Liver (tissue), 9 donors: ENCODE data around the gene RRP1. TPM values are rescaled to one million over a fixed set of nuclear protein-coding genes. Genes with fewer than 3 reads are reported as not detected.
A peak's percentile ranks its signal among the peaks of the same experiment; 100 is the strongest.

Experiments
- DNase-seq: peaks from one replicate; pipeline ENCODE4 v3.0.0-alpha.2; 2017; ENCODE audit warnings: low spot score
- H3K27ac ChIP-seq, 2 donors: one replicate each; pipeline ENCODE4 v1.7.0; 2013; ENCODE audit warnings: inconsistent platforms in 2 of 2, low read length in 2 of 2, control low read depth in 1 of 2, low read depth in 1 of 2, mild to moderate bottlenecking in 1 of 2
- H3K27me3 ChIP-seq, 4 donors: one replicate each; pipeline versions ENCODE4 v1.6.1 to v1.7.0; 2013; ENCODE audit warnings: low read length in 3 of 4, inconsistent platforms in 1 of 4, mild to moderate bottlenecking in 1 of 4, moderate library complexity in 1 of 4; ENCODE audit not compliant: control insufficient read depth in 4 of 4, insufficient read depth in 4 of 4
- H3K36me3 ChIP-seq, 4 donors: one replicate each; pipeline versions ENCODE4 v1.6.1 to v1.7.0; 2013; ENCODE audit warnings: low read length in 3 of 4, mild to moderate bottlenecking in 3 of 4, low read depth in 1 of 4, moderate library complexity in 1 of 4; ENCODE audit not compliant: control insufficient read depth in 4 of 4, insufficient read depth in 3 of 4
- H3K4me1 ChIP-seq, 4 donors: one replicate each; pipeline versions ENCODE4 v1.6.1 to v1.7.0; 2013; ENCODE audit warnings: low read length in 3 of 4, mild to moderate bottlenecking in 3 of 4, moderate library complexity in 1 of 4; ENCODE audit not compliant: control insufficient read depth in 4 of 4, insufficient read depth in 4 of 4
- H3K4me3 ChIP-seq, 3 donors: one replicate each; pipeline versions ENCODE4 v1.6.1 to v1.7.0; 2013; ENCODE audit warnings: low read length in 3 of 3, control low read depth in 1 of 3, low read depth in 1 of 3, mild to moderate bottlenecking in 1 of 3
- H3K9ac ChIP-seq, 2 donors: one replicate each; pipeline ENCODE4 v1.7.0; 2013; ENCODE audit warnings: low read length in 2 of 2, mild to moderate bottlenecking in 2 of 2, moderate library complexity in 2 of 2, control low read depth in 1 of 2, low read depth in 1 of 2
- H3K9me3 ChIP-seq, 4 donors: one replicate each; pipeline versions ENCODE4 v1.6.1 to v1.7.0; 2013; ENCODE audit warnings: low read length in 3 of 4; ENCODE audit not compliant: control insufficient read depth in 4 of 4
- FOXA2 ChIP-seq: IDR thresholded peaks from 2 replicates; pipeline ENCODE4 v1.6.1; 2016; ENCODE audit warnings: antibody characterized with exemption
- GABPA ChIP-seq, 2 donors: IDR thresholded peaks in 1 of 2; conservative IDR thresholded peaks in 1 of 2; 2 replicates each; pipeline ENCODE4 v1.6.1; 2016; ENCODE audit warnings: antibody characterized with exemption in 2 of 2, mild to moderate bottlenecking in 1 of 2, moderate library complexity in 1 of 2
- HNF4A ChIP-seq, 2 donors: conservative IDR thresholded peaks; 2 replicates each; pipeline ENCODE4 v1.6.1; 2016; ENCODE audit warnings: antibody characterized with exemption in 2 of 2, mild to moderate bottlenecking in 2 of 2
- JUND ChIP-seq, 2 donors: IDR thresholded peaks; 2 replicates each; pipeline ENCODE4 v1.6.1; 2016; ENCODE audit warnings: antibody characterized with exemption in 2 of 2
- NR2F2 ChIP-seq: IDR thresholded peaks from 2 replicates; pipeline ENCODE4 v1.6.1; 2016; ENCODE audit warnings: antibody characterized with exemption
- RXRA ChIP-seq, 2 donors: IDR thresholded peaks; 2 replicates each; pipeline ENCODE4 v1.6.1; 2017 to 2018; ENCODE audit warnings: antibody characterized with exemption in 2 of 2, mild to moderate bottlenecking in 1 of 2
- WGBS: extraction: QIAGEN DNeasy Blood & Tissue Kit; methylation state at CpG from one replicate; pipeline ENCODE4 v1.1.7; 2013; 5-methylcytosine and 5-hydroxymethylcytosine counted together
- polyA plus RNA-seq, 2 donors: library from polyadenylated mRNA; stranded (reverse) in 1 of 2; unstranded in 1 of 2; fragments of 200-250 nt in 1 of 2; fragments of >200 nt in 1 of 2; fragmentation: Nextera tagmentation in 1 of 2; extraction: Ambion mirVana in 1 of 2; gene quantifications; one replicate each; pipeline versions ENCODE4 v1.2.1 to v1.2.3, GENCODE V29; 2013 to 2015
- total RNA-seq, 2 donors: library from RNA; depleted of rRNA; stranded (reverse); fragments of >200 nt; gene quantifications; one replicate each; pipeline ENCODE4 v1.2.3, GENCODE V29; 2014
- TF ChIP-seq, protein P1 (sequence below): IDR thresholded peaks from 2 replicates; pipeline ENCODE4 v1.6.1; 2016; ENCODE audit warnings: antibody characterized with exemption, mild to moderate bottlenecking
- TF ChIP-seq, protein P2 (sequence below): fragments of 150-350 bp; IDR thresholded peaks from 2 replicates; pipeline ENCODE4 v1.5.1; 2017; ENCODE audit warnings: improper control_type of control experiment, low read depth, low read length; ENCODE audit not compliant: missing input control
- TF ChIP-seq, protein P3 (sequence below): IDR thresholded peaks from 2 replicates; pipeline ENCODE4 v1.6.1; 2016; ENCODE audit warnings: antibody characterized with exemption
- TF ChIP-seq, protein P4 (sequence below): IDR thresholded peaks from 2 replicates; pipeline ENCODE4 v1.6.1; 2016; ENCODE audit warnings: antibody characterized with exemption
- donor health status: healthy.
- donor health status: healthy.
- donor health status: healthy.
- donor health status: healthy.
- donor health status: healthy.

The RRP1 gene
- total and polyA plus RNA-seq, 4 donors = 5.4 to 15.0 (median 7.7) TPM

DNA sequence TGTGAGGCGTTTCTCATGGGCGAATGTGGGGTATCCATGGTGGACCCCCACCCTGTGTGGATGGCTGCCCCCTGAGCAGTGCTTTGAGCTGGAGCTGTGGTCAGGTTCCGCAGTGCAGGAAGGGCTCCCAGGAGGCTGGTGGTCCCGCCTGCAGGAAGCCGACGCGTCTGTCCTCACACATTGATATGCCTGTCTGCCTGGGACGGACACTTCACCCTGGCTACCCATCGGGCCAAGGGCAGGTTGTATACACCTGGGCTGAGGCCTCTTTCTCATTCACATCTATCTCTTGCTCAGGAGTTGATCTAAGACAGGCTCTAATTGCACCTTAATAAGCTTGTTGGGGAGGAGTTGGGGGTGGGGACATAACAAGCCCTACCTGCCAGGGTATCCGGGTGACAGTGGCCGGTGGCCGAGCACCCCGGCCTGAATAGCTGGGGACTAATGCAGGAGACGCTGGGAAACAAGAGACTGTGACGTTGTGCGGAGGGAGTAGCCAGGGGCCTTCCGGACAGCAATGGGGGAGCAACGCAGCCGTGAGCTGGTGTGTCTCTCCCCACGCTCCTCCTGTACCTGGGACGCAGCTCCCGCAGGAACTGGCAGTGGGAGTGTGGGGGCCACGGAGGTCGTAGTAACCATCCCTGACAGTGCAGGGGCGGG lies 48.8 kb upstream of the RRP1 start:
- H3K4me3 ChIP-seq = no peak overlapping the region
- no peaks in the 10 kb centered on the region for H3K9me3 ChIP-seq
- peaks cover 7 to 22% (median 17%) of the 10 kb centered on the region in 4 donors for H3K4me1 ChIP-seq
- TF ChIP-seq, protein P1, sequence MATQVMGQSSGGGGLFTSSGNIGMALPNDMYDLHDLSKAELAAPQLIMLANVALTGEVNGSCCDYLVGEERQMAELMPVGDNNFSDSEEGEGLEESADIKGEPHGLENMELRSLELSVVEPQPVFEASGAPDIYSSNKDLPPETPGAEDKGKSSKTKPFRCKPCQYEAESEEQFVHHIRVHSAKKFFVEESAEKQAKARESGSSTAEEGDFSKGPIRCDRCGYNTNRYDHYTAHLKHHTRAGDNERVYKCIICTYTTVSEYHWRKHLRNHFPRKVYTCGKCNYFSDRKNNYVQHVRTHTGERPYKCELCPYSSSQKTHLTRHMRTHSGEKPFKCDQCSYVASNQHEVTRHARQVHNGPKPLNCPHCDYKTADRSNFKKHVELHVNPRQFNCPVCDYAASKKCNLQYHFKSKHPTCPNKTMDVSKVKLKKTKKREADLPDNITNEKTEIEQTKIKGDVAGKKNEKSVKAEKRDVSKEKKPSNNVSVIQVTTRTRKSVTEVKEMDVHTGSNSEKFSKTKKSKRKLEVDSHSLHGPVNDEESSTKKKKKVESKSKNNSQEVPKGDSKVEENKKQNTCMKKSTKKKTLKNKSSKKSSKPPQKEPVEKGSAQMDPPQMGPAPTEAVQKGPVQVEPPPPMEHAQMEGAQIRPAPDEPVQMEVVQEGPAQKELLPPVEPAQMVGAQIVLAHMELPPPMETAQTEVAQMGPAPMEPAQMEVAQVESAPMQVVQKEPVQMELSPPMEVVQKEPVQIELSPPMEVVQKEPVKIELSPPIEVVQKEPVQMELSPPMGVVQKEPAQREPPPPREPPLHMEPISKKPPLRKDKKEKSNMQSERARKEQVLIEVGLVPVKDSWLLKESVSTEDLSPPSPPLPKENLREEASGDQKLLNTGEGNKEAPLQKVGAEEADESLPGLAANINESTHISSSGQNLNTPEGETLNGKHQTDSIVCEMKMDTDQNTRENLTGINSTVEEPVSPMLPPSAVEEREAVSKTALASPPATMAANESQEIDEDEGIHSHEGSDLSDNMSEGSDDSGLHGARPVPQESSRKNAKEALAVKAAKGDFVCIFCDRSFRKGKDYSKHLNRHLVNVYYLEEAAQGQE = no peak
- TF ChIP-seq GABPA (IDR thresholded peaks at IDR 0.05 in 1 of 2, conservative IDR thresholded peaks at IDR 0.05 in 1 of 2) (no peak), JUND (IDR thresholded peaks at IDR 0.05) (no peak), FOXA2 (no peak), HNF4A (conservative IDR thresholded peaks at IDR 0.05) (no peak), RXRA (IDR thresholded peaks at IDR 0.05) (no peak), NR2F2 (no peak)
- TF ChIP-seq, protein P2, sequence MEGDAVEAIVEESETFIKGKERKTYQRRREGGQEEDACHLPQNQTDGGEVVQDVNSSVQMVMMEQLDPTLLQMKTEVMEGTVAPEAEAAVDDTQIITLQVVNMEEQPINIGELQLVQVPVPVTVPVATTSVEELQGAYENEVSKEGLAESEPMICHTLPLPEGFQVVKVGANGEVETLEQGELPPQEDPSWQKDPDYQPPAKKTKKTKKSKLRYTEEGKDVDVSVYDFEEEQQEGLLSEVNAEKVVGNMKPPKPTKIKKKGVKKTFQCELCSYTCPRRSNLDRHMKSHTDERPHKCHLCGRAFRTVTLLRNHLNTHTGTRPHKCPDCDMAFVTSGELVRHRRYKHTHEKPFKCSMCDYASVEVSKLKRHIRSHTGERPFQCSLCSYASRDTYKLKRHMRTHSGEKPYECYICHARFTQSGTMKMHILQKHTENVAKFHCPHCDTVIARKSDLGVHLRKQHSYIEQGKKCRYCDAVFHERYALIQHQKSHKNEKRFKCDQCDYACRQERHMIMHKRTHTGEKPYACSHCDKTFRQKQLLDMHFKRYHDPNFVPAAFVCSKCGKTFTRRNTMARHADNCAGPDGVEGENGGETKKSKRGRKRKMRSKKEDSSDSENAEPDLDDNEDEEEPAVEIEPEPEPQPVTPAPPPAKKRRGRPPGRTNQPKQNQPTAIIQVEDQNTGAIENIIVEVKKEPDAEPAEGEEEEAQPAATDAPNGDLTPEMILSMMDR = no peak
- TF ChIP-seq, protein P3, sequence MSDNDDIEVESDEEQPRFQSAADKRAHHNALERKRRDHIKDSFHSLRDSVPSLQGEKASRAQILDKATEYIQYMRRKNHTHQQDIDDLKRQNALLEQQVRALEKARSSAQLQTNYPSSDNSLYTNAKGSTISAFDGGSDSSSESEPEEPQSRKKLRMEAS = no peak
- TF ChIP-seq, protein P4, sequence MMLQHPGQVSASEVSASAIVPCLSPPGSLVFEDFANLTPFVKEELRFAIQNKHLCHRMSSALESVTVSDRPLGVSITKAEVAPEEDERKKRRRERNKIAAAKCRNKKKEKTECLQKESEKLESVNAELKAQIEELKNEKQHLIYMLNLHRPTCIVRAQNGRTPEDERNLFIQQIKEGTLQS = no peak
- no peak for DNase-seq
- H3K27ac ChIP-seq = peak overlapping the region; percentile 54 to 75
- H3K9ac ChIP-seq = no peak overlapping the region
- no peaks in the 10 kb centered on the region for H3K27me3 ChIP-seq
- WGBS = 46% methylated on average over 25 of the region's 25 CpGs
- H3K36me3 ChIP-seq = peaks cover 0 to 19% (median 13%) of the 10 kb centered on the region in 4 donors

DNA sequence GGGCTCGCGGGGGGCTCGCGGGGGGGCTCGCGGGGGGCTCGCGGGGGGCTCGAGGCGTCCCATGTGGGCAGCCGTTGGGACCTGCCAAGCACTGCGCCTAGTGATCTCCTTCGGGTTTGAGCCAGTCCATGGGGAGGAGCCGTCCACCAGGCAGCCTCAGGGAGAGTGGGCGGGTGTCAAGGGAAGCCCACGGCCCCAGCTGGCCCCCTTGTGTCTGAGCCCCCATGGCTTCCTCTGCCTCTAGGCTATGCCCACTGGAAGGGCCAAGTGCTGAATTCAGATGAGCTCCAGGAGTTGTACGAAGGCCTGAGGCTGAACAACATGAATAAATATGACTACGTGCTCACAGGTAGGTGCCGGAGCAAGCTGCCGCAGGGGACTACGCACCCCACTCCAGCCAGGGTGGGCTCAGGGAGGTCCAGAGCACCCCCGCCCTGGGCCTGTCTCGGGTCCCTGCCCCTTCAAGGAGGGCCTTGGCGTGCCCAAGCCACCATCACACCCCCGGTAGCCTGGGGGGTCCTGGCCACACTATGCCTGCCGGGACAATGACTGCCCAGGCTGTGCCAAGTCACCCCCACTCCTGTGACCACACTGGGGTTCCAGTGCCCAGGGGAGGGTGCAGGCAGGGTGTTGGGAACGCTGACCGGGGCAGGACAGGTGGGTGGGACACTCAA lies 47.8 kb upstream of the RRP1 start:
- WGBS = 77% methylated on average over 24 of the region's 28 CpGs
- no peak overlapping the region for H3K9ac ChIP-seq
- peaks cover 5 to 27% (median 18%) of the 10 kb centered on the region in 4 donors for H3K36me3 ChIP-seq
- H3K4me1 ChIP-seq = peaks cover 7 to 20% (median 16%) of the 10 kb centered on the region in 4 donors
- no peaks in the 10 kb centered on the region for H3K27me3 ChIP-seq
- TF ChIP-seq, protein P2 = no peak
- TF ChIP-seq, protein P3 = no peak
- TF ChIP-seq, protein P4 = no peak
- TF ChIP-seq JUND (IDR thresholded peaks at IDR 0.05) = no peak
- TF ChIP-seq GABPA (IDR thresholded peaks at IDR 0.05 in 1 of 2, conservative IDR thresholded peaks at IDR 0.05 in 1 of 2) = no peak
- no peak overlapping the region for H3K4me3 ChIP-seq
- no peaks in the 10 kb centered on the region for H3K9me3 ChIP-seq
- DNase-seq = no peak
- no peak overlapping the region for H3K27ac ChIP-seq
